Central memory CD8-positive, alpha-beta T cell (primary cell): ENCODE results near the gene NFIA.
"Not testable (repeated sequence)": the region's sequence is repeated elsewhere in the genome, so short reads cannot be mapped to it uniquely, and the experiment has no call there.

Experiments
- ATAC-seq: fragments of 150-1000 bp; cut with Tn5 transposase; replicated peaks from 2 replicates; pipeline ENCODE4 v1.10.0; 2022; ENCODE audit warnings: mild to moderate bottlenecking, moderate FRiP score, moderate number of reproducible peaks; ENCODE audit not compliant: poor library complexity, severe bottlenecking; ENCODE audit errors: extremely low read depth
- DNase-seq, 2 donors: peaks; one replicate each; pipeline ENCODE4 v3.0.0; 2021; ENCODE audit warnings: low spot score in 2 of 2
- H3K27ac Mint-ChIP-seq: one replicate; pipeline ENCODE4 v1.8.0; 2022; ENCODE audit warnings: low read depth, mild to moderate bottlenecking, moderate library complexity, mixed read lengths
- H3K27me3 Mint-ChIP-seq: one replicate; pipeline ENCODE4 v1.8.0; 2022; ENCODE audit warnings: mixed read lengths
- H3K36me3 Mint-ChIP-seq: one replicate; pipeline ENCODE4 v1.8.0; 2022; ENCODE audit warnings: mild to moderate bottlenecking, moderate library complexity, mixed read lengths; ENCODE audit not compliant: insufficient read depth
- H3K4me1 Mint-ChIP-seq: one replicate; pipeline ENCODE4 v1.8.0; 2022; ENCODE audit warnings: mixed read lengths
- H3K4me3 Mint-ChIP-seq: one replicate; pipeline ENCODE4 v1.8.0; 2022; ENCODE audit warnings: mild to moderate bottlenecking, moderate library complexity, mixed read lengths
- H3K9me3 Mint-ChIP-seq: one replicate; pipeline ENCODE4 v1.8.0; 2022; ENCODE audit warnings: mixed read lengths

Gene NFIA

GRCh38 chr1:61053226-61053711 lies 29.1 kb upstream of the NFIA start:
- no peak overlapping the region for H3K27ac Mint-ChIP-seq
- peaks cover 24% of the 10 kb centered on the region for H3K4me1 Mint-ChIP-seq
- ATAC-seq (no peak), DNase-seq (no peak)
- no peaks in the 10 kb centered on the region for H3K9me3 Mint-ChIP-seq
- H3K4me3 Mint-ChIP-seq = peak overlapping the region; percentile 86
- H3K36me3 Mint-ChIP-seq = peaks cover 5% of the 10 kb centered on the region
- peaks cover 15% of the 10 kb centered on the region for H3K27me3 Mint-ChIP-seq

GRCh38 chr1:61053712-61054600 lies 28.4 kb upstream of the NFIA start:
- ATAC-seq (no peak), DNase-seq (no peak)
- Mint-ChIP-seq H3K9me3 (no peaks in the 10 kb centered on the region), H3K4me3 (peak overlapping the region; percentile 86), H3K27ac (no peak overlapping the region), H3K4me1 (peaks cover 24% of the 10 kb centered on the region), H3K27me3 (peaks cover 15% of the 10 kb centered on the region), H3K36me3 (peaks cover 5% of the 10 kb centered on the region)

- DNase-seq (no peak), ATAC-seq (no peak)
- H3K27me3 Mint-ChIP-seq = peaks cover 15% of the 10 kb centered on the region
- H3K4me1 Mint-ChIP-seq = peaks cover 24% of the 10 kb centered on the region
- no peaks in the 10 kb centered on the region for H3K9me3 Mint-ChIP-seq
- H3K36me3 Mint-ChIP-seq = peaks cover 7% of the 10 kb centered on the region
- peak overlapping the region; percentile 86 for H3K4me3 Mint-ChIP-seq
- no peak overlapping the region for H3K27ac Mint-ChIP-seq
Observed at GRCh38 chr1:61054601-61054993, 27.8 kb upstream of the NFIA start.

- Mint-ChIP-seq H3K27me3 (peaks cover 15% of the 10 kb centered on the region), H3K27ac (no peak overlapping the region), H3K4me1 (peaks cover 24% of the 10 kb centered on the region), H3K4me3 (no peak overlapping the region), H3K36me3 (peaks cover 7% of the 10 kb centered on the region), H3K9me3 (no peaks in the 10 kb centered on the region)
- DNase-seq (no peak), ATAC-seq (no peak)
Observed at GRCh38 chr1:61055110-61055614, 27.2 kb upstream of the NFIA start.

GRCh38 chr1:61056196-61056572 lies 26.2 kb upstream of the NFIA start:
- peaks cover 5% of the 10 kb centered on the region for H3K36me3 Mint-ChIP-seq
- H3K9me3 Mint-ChIP-seq = no peaks in the 10 kb centered on the region
- peaks cover 15% of the 10 kb centered on the region for H3K27me3 Mint-ChIP-seq

GRCh38 chr1:61056573-61057439 lies 25.6 kb upstream of the NFIA start:
- H3K36me3 Mint-ChIP-seq = peaks cover 5% of the 10 kb centered on the region
- H3K4me1 Mint-ChIP-seq = peaks cover 19% of the 10 kb centered on the region
- H3K27me3 Mint-ChIP-seq = peaks cover 15% of the 10 kb centered on the region
- peak; percentile 61 for ATAC-seq
- H3K27ac Mint-ChIP-seq = peak overlapping the region; percentile 71
- no peaks in the 10 kb centered on the region for H3K9me3 Mint-ChIP-seq
- H3K4me3 Mint-ChIP-seq = peak overlapping the region; percentile 85
- DNase-seq = no peak

More at GRCh38 chr1:61056196-61056572, 26.2 kb upstream of the NFIA start:
- no peak for DNase-seq
- no peak overlapping the region for H3K27ac Mint-ChIP-seq
- H3K4me3 Mint-ChIP-seq = peak overlapping the region; percentile 85
- peaks cover 21% of the 10 kb centered on the region for H3K4me1 Mint-ChIP-seq
- ATAC-seq = no peak

- peaks cover 5% of the 10 kb centered on the region for H3K36me3 Mint-ChIP-seq
- ATAC-seq (no peak), DNase-seq (no peak)
- H3K4me1 Mint-ChIP-seq = peaks cover under 1% of the 10 kb centered on the region
- no peaks in the 10 kb centered on the region for H3K9me3 Mint-ChIP-seq
- no peak overlapping the region for H3K4me3 Mint-ChIP-seq
- H3K27me3 Mint-ChIP-seq = peaks cover 7% of the 10 kb centered on the region
- no peak overlapping the region for H3K27ac Mint-ChIP-seq
Observed at GRCh38 chr1:61058483-61059245, 23.7 kb upstream of the NFIA start.

- H3K27me3 Mint-ChIP-seq, DNase-seq, ATAC-seq: not testable (repeated sequence)
Observed at GRCh38 chr1:61061601-61062000, 20.8 kb upstream of the NFIA start.

GRCh38 chr1:61064673-61065072 lies 17.7 kb upstream of the NFIA start:
- no peaks in the 10 kb centered on the region for H3K9me3 Mint-ChIP-seq
- DNase-seq (no peak), ATAC-seq (no peak)
- H3K27me3 Mint-ChIP-seq = no peaks in the 10 kb centered on the region
- no peak overlapping the region for H3K4me3 Mint-ChIP-seq
- no peak overlapping the region for H3K27ac Mint-ChIP-seq
- H3K4me1 Mint-ChIP-seq = no peaks in the 10 kb centered on the region
- H3K36me3 Mint-ChIP-seq = no peaks in the 10 kb centered on the region

More at GRCh38 chr1:61061601-61062000, 20.8 kb upstream of the NFIA start:
- H3K27ac Mint-ChIP-seq, H3K36me3 Mint-ChIP-seq, H3K9me3 Mint-ChIP-seq, H3K4me1 Mint-ChIP-seq, H3K4me3 Mint-ChIP-seq: not testable (repeated sequence)

GRCh38 chr1:61067446-61068019 lies 14.8 kb upstream of the NFIA start:
- H3K36me3 Mint-ChIP-seq = no peaks in the 10 kb centered on the region
- DNase-seq (no peak), ATAC-seq (no peak)
- H3K27ac Mint-ChIP-seq = no peak overlapping the region
- no peaks in the 10 kb centered on the region for H3K4me1 Mint-ChIP-seq
- H3K9me3 Mint-ChIP-seq = no peaks in the 10 kb centered on the region
- no peak overlapping the region for H3K4me3 Mint-ChIP-seq
- H3K27me3 Mint-ChIP-seq = no peaks in the 10 kb centered on the region

GRCh38 chr1:61070054-61070453 lies 12.3 kb upstream of the NFIA start:
- Mint-ChIP-seq H3K9me3 (no peaks in the 10 kb centered on the region), H3K4me1 (no peaks in the 10 kb centered on the region), H3K36me3 (peaks cover 2% of the 10 kb centered on the region), H3K4me3 (no peak overlapping the region), H3K27me3 (no peaks in the 10 kb centered on the region), H3K27ac (no peak overlapping the region)
- DNase-seq = no peak
- ATAC-seq = no peak
